ENCODE measurements around the gene GNAZ. TPM values are rescaled to one million over a fixed set of nuclear protein-coding genes. Genes with fewer than 3 reads are reported as not detected.

GNAZ gene
- total and polyA plus RNA-seq, 5 donors from 2014 or later: 0.05 to 3.6 (median 0.06) TPM; not detected in 2

DNA sequence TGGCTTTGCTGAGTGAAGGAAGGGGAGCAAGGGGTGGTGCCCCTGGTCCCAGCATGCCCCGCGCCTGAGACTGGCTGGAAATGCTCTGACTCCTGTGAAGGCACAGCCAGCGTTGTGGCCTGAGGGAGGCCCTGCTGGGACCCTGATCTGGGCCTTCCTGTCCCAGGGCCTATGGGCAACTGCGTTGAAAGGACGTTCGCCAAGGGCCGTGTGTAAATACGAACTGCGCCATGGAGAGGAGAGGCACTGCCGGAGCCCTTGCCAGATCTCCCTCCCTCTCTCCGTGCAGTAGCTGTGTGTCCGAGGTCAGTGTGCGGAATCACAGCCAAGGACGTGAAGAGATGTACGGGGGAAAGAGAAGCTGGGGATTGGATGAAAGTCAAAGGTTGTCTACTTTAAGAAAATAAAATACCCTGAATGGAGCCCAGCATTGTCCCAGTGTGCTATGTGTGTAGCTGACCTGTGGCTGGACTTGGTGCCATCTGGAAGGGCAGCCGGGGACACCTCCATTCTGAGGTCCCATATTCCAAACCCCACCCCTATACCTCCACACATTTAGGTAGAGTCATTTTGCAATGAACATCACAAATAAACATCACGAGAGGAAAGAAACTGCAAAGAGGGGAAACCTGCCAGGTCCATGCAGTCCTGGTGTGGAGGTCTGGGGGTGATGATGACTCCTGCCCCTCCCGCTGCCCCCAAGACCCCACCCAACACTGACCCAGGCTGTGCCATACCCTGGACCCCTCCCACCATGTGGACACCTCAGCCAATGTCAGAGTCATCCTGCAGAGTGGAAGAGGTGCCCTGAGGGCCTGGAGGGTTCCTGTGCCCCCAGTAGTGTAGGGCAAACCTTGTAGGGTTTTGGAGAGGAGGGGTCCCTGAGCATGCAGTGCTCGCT lies 54.5 kb downstream of the GNAZ start:
- H3K36me3 ChIP-seq (ENCODE audit: control insufficient read depth, insufficient read depth, low read length): no peaks in the 10 kb centered on the region
- no peaks in the 10 kb centered on the region for H3K9me3 ChIP-seq (ENCODE audit: control insufficient read depth in 2 of 2, low read length in 2 of 2)
- Mint-ChIP-seq H3K4me3 (no peak overlapping the region), H3K36me3 (no peaks in the 10 kb centered on the region), H3K27ac (peak overlapping the region in 1 of 3 donors; percentile 38), H3K27me3 (peaks cover 4% of the 10 kb centered on the region), H3K4me1 (peaks cover 0 to 11% (median 4%) of the 10 kb centered on the region in 4 donors), H3K9me3 (peaks cover 0 to 2% (median 0%) of the 10 kb centered on the region in 7 donors)
- DNase-seq: no peak
- no peaks in the 10 kb centered on the region for H3K27me3 ChIP-seq (ENCODE audit: control insufficient read depth, insufficient read depth, low read length)
- peaks cover 4% of the 10 kb centered on the region for H3K4me1 ChIP-seq (ENCODE audit: control insufficient read depth, insufficient read depth, low read length, poor library complexity, severe bottlenecking)
- ATAC-seq (ENCODE audit: low read depth in 2 of 2): no peak
- H3K4me3 ChIP-seq (ENCODE audit: low read depth, low read length): no peak overlapping the region
- H3K27ac ChIP-seq (ENCODE audit: insufficient read depth, low read length, poor library complexity, severe bottlenecking): no peak overlapping the region

DNA sequence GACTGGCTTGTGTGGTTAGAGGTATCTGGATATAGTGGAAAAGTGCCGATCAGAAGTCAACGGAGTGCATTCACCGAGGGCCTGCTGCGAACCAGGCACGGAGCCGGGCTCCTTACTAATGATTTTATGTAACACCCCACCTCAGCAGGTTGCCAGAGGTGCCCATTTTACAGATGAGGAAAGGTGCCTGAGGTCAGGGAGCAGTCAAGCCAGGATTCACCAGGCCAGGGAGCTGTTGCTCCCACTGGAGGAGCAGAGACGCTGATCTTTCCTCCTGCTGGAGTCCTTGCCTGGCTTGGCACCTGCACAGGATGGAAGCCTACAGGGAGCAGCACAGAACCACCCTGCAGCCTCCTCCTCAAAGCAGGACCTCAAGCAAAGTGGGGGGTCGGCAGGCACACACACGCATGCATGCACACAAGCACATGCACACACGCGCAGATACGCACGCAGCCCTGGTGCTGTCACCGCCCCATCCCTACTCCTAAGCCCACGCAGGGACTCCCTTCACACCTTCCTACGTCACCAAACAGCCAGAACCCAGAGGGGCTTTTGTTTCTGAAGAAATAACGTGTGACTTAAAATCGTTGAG lies 55.3 kb downstream of the GNAZ start:
- Mint-ChIP-seq H3K4me3 (no peak overlapping the region), H3K9me3 (peaks cover 0 to 2% (median 0%) of the 10 kb centered on the region in 7 donors), H3K4me1 (peaks cover 0 to 5% (median 1%) of the 10 kb centered on the region in 4 donors), H3K27ac (no peak overlapping the region), H3K36me3 (no peaks in the 10 kb centered on the region), H3K27me3 (peaks cover 4% of the 10 kb centered on the region)
- DNase-seq (no peak), ATAC-seq (ENCODE audit: low read depth in 2 of 2) (no peak)
- Histone ChIP-seq H3K4me3 (ENCODE audit: low read depth, low read length) (no peak overlapping the region), H3K9me3 (ENCODE audit: control insufficient read depth in 2 of 2, low read length in 2 of 2) (no peaks in the 10 kb centered on the region), H3K27me3 (ENCODE audit: control insufficient read depth, insufficient read depth, low read length) (no peaks in the 10 kb centered on the region), H3K4me1 (ENCODE audit: control insufficient read depth, insufficient read depth, low read length, poor library complexity, severe bottlenecking) (no peaks in the 10 kb centered on the region), H3K27ac (ENCODE audit: insufficient read depth, low read length, poor library complexity, severe bottlenecking) (no peak overlapping the region), H3K36me3 (ENCODE audit: control insufficient read depth, insufficient read depth, low read length) (no peaks in the 10 kb centered on the region)

DNA sequence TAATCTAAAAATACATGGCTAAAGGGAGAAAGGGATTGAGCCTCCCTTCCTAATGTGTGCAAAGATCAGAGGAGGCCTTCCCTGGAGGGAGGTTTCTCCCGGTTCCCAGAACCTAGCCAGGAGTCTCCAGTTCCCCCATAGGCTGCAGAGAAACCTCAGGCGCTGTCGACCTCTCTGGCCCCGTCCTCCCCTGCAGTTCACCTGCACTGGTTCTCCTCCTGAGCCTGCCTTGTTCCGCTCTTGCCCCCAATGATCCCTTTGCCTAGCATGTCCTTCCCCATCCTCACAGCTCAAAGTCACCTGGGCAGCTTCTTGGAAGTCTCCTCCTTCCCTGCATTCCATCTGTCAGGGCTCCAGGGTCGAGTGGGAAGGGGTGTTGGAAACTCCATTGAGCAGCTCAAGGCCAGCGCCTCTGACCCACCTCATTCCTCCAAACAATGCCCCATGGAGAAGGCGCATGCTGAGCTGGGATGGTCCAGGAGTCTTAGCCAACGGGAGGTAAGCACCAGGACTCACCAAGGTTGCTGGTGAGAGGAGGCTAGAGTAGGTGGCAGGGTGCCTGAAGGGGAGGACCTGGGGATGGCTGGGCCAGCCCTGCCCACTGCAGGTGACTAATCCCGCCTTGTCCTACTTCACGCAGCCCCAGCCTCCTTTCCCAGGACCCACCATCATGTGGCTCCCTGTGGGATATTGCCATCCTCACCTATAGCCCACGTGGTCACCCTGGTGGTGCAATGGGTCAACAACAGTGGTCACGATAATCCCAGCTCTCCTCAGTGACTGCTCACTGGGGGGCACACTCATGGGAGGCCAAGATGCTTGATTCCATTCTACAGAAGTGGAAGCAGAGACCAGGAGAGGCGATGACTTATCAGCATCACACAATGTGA lies 56.1 kb downstream of the GNAZ start:
- Mint-ChIP-seq H3K36me3 (no peaks in the 10 kb centered on the region), H3K4me3 (no peak overlapping the region), H3K9me3 (no peaks in the 10 kb centered on the region), H3K27me3 (peaks cover 4% of the 10 kb centered on the region), H3K4me1 (peaks cover 0 to 3% (median 0%) of the 10 kb centered on the region in 4 donors), H3K27ac (peak overlapping the region in 1 of 3 donors; percentile 42)
- H3K9me3 ChIP-seq (ENCODE audit: control insufficient read depth in 2 of 2, low read length in 2 of 2): no peaks in the 10 kb centered on the region
- no peak for ATAC-seq (ENCODE audit: low read depth in 2 of 2)
- DNase-seq: no peak
- H3K36me3 ChIP-seq (ENCODE audit: control insufficient read depth, insufficient read depth, low read length): no peaks in the 10 kb centered on the region
- no peak overlapping the region for H3K4me3 ChIP-seq (ENCODE audit: low read depth, low read length)
- no peak overlapping the region for H3K27ac ChIP-seq (ENCODE audit: insufficient read depth, low read length, poor library complexity, severe bottlenecking)
- no peaks in the 10 kb centered on the region for H3K4me1 ChIP-seq (ENCODE audit: control insufficient read depth, insufficient read depth, low read length, poor library complexity, severe bottlenecking)
- H3K27me3 ChIP-seq (ENCODE audit: control insufficient read depth, insufficient read depth, low read length): no peaks in the 10 kb centered on the region

DNA sequence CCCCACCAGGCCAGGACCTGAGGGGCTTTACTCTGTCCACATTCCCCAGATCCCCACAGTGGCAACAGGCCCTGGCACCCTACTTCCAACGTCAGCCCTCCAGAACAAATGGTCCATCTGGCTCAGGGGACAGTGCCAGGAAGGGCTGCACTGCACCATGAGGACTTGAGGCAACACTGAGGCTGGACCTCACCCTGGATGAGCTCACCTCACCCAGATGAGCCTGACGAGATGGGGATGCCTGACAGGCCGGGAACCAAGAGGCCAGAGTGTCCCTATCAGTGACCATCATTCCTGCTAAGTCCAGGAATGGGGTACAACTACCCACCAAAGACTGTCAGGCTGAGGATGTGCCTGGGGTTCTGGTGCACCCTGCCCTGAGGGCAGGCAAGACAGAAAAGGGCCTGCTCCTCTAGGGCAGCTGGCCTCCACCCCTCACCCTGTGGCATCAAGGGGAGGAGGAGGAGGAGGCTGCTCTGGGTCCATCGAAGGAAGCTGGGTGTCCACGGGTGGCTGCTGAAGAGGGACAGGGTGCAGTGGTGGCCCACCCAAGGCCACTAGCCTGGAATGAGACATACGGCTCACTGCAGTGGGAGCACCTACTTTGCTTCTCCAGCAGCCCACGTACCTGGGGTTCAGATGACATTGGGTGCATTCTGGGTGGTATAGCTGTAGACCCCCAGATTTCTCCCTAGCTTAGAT lies 56.9 kb downstream of the GNAZ start:
- Histone ChIP-seq H3K27me3 (ENCODE audit: control insufficient read depth, insufficient read depth, low read length) (no peaks in the 10 kb centered on the region), H3K4me3 (ENCODE audit: low read depth, low read length) (no peak overlapping the region), H3K9me3 (ENCODE audit: control insufficient read depth in 2 of 2, low read length in 2 of 2) (no peaks in the 10 kb centered on the region), H3K27ac (ENCODE audit: insufficient read depth, low read length, poor library complexity, severe bottlenecking) (no peak overlapping the region), H3K4me1 (ENCODE audit: control insufficient read depth, insufficient read depth, low read length, poor library complexity, severe bottlenecking) (no peaks in the 10 kb centered on the region), H3K36me3 (ENCODE audit: control insufficient read depth, insufficient read depth, low read length) (no peaks in the 10 kb centered on the region)
- H3K9me3 Mint-ChIP-seq: no peaks in the 10 kb centered on the region
- H3K36me3 Mint-ChIP-seq: no peaks in the 10 kb centered on the region
- no peak overlapping the region for H3K27ac Mint-ChIP-seq
- no peak overlapping the region for H3K4me3 Mint-ChIP-seq
- H3K4me1 Mint-ChIP-seq: peaks cover 0 to 3% (median 0%) of the 10 kb centered on the region in 4 donors
- H3K27me3 Mint-ChIP-seq: peaks cover 4% of the 10 kb centered on the region
- ATAC-seq (ENCODE audit: low read depth in 2 of 2) (no peak), DNase-seq (no peak)

DNA sequence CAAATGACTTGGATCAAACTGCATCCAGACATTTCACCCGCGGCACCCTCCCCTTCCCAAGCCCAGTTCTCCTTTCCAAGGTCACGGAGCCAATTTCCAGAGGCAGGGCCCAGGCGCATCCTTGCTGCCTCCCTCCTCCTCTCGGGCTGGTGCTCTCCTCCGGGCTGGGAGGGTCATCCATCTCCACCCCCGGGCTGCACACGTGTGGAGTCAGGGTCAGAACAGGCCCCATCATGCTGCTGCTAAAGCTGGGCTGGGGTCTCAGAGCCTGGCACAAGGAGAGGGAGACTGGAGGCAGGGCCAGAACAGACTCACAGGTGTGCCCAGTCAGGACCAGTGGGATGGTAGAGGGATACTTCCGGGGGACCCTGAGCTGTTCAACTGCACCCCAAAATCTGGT lies 57.5 kb downstream of the GNAZ start:
- H3K27ac Mint-ChIP-seq: no peak overlapping the region
- peaks cover 0 to 3% (median 0%) of the 10 kb centered on the region in 4 donors for H3K4me1 Mint-ChIP-seq
- no peaks in the 10 kb centered on the region for H3K9me3 Mint-ChIP-seq
- no peaks in the 10 kb centered on the region for H3K36me3 ChIP-seq (ENCODE audit: control insufficient read depth, insufficient read depth, low read length)
- no peak for ATAC-seq (ENCODE audit: low read depth in 2 of 2)
- H3K36me3 Mint-ChIP-seq: no peaks in the 10 kb centered on the region
- H3K27me3 Mint-ChIP-seq: peaks cover 4% of the 10 kb centered on the region
- H3K9me3 ChIP-seq (ENCODE audit: control insufficient read depth in 2 of 2, low read length in 2 of 2): no peaks in the 10 kb centered on the region
- H3K4me1 ChIP-seq (ENCODE audit: control insufficient read depth, insufficient read depth, low read length, poor library complexity, severe bottlenecking): no peaks in the 10 kb centered on the region
- no peaks in the 10 kb centered on the region for H3K27me3 ChIP-seq (ENCODE audit: control insufficient read depth, insufficient read depth, low read length)
- no peak overlapping the region for H3K4me3 ChIP-seq (ENCODE audit: low read depth, low read length)
- no peak overlapping the region for H3K27ac ChIP-seq (ENCODE audit: insufficient read depth, low read length, poor library complexity, severe bottlenecking)
- DNase-seq: no peak
- no peak overlapping the region for H3K4me3 Mint-ChIP-seq

DNA sequence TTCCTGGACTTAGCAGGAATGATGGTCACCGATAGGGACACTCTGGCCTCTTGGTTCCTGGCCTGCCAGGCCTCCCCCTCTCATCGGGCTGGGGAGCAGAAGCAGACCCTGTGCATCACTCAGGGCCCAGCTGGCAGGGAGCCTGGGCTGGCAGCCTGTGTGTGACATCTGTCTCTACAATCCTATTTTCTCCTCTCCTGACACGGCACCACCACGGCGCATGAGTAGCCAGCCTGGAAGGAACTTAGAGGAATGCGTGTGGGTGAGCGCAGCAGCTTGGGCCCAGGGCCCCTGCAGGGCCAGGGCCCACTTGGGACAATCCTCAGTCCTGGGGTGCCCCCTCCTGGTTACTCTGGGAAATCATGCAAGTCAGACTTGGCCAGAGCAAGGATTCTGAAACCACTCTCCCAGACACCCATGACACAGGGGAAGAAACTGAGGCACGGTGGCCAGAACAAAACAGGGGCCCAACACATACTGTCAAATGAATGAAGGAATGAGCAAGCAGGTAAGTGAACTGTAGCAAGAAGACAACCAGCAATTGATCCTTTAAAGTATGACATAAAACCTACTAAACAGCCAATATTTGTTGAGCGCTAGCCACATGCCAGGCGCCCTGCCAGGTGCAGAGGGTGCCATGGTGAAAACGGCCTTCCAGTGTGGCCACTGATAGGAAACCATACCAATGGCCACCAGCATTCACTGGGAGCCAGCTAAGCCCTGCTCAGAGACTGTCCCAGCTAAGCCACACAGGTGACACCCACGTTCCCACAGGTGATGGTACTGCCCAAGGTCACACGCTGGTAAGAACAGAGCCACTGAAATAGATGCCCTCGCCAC lies 58.2 kb downstream of the GNAZ start:
- H3K27me3 Mint-ChIP-seq: peaks cover 4% of the 10 kb centered on the region
- no peak overlapping the region for H3K4me3 Mint-ChIP-seq
- peaks cover 0 to 3% (median 0%) of the 10 kb centered on the region in 4 donors for H3K4me1 Mint-ChIP-seq
- no peaks in the 10 kb centered on the region for H3K36me3 ChIP-seq (ENCODE audit: control insufficient read depth, insufficient read depth, low read length)
- no peaks in the 10 kb centered on the region for H3K36me3 Mint-ChIP-seq
- H3K27ac ChIP-seq (ENCODE audit: insufficient read depth, low read length, poor library complexity, severe bottlenecking): no peak overlapping the region
- peak; percentile 55 to 75 for ATAC-seq (ENCODE audit: low read depth in 2 of 2)
- no peak overlapping the region for H3K4me3 ChIP-seq (ENCODE audit: low read depth, low read length)
- H3K27ac Mint-ChIP-seq: peak overlapping the region in 1 of 3 donors; percentile 71
- H3K4me1 ChIP-seq (ENCODE audit: control insufficient read depth, insufficient read depth, low read length, poor library complexity, severe bottlenecking): no peaks in the 10 kb centered on the region
- no peaks in the 10 kb centered on the region for H3K9me3 Mint-ChIP-seq
- H3K9me3 ChIP-seq (ENCODE audit: control insufficient read depth in 2 of 2, low read length in 2 of 2): no peaks in the 10 kb centered on the region
- DNase-seq: peak; percentile 46 to 63 (median 62)
- no peaks in the 10 kb centered on the region for H3K27me3 ChIP-seq (ENCODE audit: control insufficient read depth, insufficient read depth, low read length)

Measured in CD4-positive, CD25-positive, alpha-beta regulatory T cell (primary cell).